GM20000 (cell line): ENCODE measurements around the gene SLC39A3.

Experiments used
- DNase-seq: peaks from one replicate; pipeline ENCODE4 v3.0.0; 2012; ENCODE audit warnings: low spot score
- TF ChIP-seq, protein P1 (sequence below): IDR thresholded peaks from 2 replicates; pipeline ENCODE4 v1.5.1; 2012; ENCODE audit warnings: mild to moderate bottlenecking, control low read depth; ENCODE audit errors: extremely low read depth, missing control alignments

SLC39A3 gene

DNA sequence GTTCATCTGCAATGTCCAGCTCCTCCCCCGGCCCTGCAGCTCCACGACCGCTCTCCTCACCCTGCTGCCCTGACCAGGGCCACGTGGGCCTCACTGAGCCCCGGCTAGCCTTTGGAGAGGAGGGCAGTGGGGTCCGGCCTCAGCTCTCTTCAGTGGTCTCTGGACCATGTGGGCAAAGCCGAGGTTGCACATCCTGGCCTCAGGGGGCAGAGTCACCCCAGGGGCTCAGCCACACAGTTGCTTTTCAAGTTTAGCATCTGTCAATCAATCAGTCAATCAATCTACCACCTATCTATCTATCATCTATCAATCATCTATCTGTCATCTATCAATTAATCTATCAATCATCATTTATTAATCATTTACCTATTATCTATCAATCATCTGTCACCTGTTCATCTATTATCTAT is 15.7 kb downstream of the SLC39A3 start:
- TF ChIP-seq, protein P1, sequence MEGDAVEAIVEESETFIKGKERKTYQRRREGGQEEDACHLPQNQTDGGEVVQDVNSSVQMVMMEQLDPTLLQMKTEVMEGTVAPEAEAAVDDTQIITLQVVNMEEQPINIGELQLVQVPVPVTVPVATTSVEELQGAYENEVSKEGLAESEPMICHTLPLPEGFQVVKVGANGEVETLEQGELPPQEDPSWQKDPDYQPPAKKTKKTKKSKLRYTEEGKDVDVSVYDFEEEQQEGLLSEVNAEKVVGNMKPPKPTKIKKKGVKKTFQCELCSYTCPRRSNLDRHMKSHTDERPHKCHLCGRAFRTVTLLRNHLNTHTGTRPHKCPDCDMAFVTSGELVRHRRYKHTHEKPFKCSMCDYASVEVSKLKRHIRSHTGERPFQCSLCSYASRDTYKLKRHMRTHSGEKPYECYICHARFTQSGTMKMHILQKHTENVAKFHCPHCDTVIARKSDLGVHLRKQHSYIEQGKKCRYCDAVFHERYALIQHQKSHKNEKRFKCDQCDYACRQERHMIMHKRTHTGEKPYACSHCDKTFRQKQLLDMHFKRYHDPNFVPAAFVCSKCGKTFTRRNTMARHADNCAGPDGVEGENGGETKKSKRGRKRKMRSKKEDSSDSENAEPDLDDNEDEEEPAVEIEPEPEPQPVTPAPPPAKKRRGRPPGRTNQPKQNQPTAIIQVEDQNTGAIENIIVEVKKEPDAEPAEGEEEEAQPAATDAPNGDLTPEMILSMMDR: no peak

DNA sequence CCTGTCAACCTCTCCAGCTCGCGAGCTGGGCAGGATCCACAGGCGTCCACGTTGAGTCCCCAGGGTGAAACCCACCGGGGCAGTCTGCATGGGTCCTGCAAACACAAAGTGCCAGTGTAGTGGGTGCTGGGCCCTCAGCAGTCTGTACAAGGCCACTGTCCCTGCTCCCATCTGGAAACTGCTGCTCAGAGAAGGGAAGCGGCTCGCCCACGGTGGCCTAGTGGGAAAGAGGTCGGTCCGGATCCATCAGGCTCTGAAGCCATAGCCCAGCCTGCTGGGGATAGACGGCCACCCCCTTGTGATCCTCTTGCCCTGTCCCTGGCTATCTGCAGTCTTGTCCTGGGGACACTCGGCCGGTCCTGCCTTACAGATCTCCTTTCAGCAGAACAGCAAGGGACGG is 16.1 kb downstream of the SLC39A3 start:
- TF ChIP-seq, protein P1: no peak
- no peak for DNase-seq

More for the DNA sequence above, 15.7 kb downstream of the SLC39A3 start:
- no peak for DNase-seq

DNA sequence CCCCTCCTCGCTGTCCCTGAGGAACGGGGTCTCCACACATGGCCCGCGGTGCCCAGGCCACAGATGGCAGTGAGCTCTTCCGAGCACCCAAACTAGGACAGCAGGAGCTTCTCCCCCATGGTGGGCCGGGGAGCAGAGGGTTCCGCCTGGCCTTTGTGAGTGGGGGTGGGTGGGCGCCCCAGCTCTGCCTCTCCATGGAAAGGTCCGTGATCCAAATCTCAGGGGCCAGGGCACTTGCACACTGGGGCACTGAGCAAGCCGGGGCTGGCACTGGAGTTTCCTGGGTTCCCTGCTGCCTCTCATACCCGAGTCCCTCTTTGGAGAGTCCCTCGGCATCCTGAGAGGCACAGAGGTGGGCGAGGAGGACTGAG is 16.5 kb downstream of the SLC39A3 start:
- TF ChIP-seq, protein P1: no peak
- no peak for DNase-seq

DNA sequence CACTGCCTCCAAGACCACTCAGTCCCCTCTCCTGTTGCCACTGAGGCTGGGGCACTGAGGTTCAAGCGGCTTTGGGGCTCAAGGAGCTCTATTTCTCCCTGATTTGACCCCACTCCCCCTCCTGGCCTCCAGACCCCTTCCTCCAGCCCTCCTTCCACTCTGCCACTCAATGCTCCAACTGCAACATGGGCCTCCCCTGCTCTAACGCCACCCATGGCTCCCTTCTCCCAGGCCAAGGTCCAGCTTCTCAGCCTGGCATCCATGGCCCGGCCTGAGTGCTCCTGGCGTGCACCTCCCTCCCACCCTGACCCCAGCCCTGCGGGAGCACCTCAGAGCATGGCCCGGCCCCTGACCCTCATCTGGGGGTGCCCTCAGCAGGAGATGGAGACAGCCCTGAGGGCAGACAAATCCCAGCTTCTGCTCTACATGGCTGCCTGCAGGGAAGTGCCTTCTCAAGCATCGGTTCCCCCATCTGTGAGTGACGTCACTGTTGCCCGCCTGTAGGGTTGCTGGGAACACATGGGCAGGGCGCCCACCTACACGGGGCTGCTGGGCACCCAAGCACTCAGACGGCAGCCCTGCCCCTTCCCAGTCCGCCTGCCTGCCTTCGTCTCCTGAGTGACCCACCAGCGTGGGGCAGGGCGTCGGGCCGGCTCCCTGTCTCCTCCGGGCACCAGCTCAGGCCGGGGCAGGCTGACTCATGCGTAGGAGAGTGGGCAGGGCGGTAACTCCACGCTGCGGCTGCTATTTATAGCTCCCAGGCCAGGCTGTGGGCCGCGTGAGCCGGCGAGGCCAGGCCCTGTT is 17.1 kb downstream of the SLC39A3 start:
- TF ChIP-seq, protein P1: no peak
- no peak for DNase-seq

DNA sequence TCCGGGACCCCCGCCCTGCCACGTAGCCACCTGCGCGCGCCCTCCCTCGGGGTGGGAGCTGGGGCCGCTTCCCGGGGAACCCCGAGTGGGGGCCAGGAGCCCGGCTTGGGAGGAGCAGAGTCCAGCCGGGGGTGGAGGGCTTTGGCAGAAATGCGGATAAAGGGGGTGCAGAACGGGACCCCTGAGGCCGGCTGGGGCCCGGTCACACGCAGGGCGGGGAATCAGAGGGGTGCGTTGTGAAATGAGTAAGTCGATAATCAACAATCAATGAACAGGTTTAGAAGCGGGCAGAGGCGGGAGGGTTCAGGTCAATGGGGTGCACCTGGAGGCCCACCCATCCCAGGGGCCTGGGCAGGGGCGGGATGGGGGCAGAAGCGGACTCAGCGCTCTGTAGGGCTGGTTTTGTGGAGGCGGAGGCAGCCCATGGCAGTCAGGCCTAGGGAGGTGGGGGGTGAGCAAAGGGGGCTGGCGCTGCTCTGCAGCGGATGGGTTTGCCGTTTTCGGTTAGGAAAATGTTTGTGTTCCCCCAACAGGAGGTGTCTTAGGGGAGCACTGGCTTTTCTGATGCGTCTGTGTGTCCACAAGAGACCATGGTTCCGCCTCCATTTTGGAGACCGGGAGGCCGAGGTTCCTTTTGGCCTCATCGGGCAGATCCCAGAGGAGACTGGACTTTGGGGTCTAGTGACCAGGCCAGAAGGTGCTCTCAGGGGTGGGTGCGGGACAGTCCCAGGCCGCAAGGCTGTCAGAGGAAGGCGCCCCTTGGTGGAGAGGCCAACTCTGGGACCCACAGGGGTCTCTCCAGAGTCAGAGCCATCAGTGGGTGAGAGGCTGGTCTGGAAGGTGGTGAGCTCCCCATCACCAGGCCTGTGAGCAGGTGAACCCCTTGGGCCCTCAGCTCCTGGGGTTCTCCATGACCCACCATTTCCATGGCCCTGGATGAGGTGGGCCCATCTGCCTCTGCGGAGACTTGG is 18.0 kb downstream of the SLC39A3 start:
- no peak for DNase-seq
- TF ChIP-seq, protein P1: no peak

- no peak for DNase-seq
These were observed 18.8 kb downstream of the SLC39A3 start, which contains the start of gene DIRAS1 for GRCh38 chr19:2720777-2721569. DIRAS1 (minus strand) TSS chr19:2721372; CDS start chr19:2717806, 3,566 bp downstream.

More at GRCh38 chr19:2720777-2721569, 18.8 kb downstream of the SLC39A3 start, which contains the start of gene DIRAS1:
- TF ChIP-seq, protein P1: no peak
